NCI-H2029 (cell line): Measurements from ENCODE around the gene MARCHF10.

Experiments
- DNase-seq: peaks from one replicate; lab custom pipeline; 2025; lab: John Stamatoyannopoulos, UW

Gene MARCHF10

DNA sequence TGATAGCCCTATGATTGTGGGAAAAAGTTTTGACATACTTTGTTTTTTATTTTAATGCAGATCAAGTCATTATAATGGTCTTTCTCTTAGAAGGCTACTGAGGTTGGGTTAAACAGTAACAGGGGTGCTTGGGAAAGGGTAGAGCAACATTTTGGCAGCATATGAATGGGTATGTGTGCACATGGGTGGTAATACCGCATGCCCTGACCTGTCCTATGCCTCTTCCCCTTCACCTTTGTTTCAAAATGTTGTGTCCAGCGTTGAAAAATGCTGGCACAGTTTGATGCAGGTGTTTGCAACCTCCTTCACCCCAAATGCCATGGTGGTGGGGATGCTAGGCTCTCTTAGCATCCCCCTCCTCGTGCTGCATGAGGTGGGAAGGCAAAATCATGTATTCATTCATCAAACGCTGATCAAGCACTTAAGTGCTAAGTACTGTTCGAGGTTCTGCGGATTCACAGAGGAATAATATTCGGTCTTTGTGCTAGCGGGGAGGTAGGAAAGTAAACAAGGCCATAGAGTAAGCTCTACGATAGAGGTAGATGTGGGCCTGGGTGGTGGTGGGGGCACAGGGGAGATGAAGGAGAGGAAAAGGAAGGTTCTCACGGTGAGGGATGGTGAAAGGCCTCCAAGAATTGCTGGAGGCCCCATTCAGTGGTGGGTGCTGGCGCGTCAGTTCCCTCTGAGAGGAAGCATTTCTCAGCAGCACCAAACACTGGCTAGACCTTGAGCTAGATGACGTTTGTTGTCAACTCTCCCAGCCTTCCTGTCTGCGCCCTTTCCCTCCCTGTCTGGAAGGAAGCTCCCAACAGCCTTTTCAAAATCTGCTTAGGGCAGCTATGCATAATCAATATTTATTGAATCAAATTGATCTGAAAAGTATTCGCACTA, 13.3 kb upstream of the MARCHF10 start:
- DNase-seq, result no peak

DNA sequence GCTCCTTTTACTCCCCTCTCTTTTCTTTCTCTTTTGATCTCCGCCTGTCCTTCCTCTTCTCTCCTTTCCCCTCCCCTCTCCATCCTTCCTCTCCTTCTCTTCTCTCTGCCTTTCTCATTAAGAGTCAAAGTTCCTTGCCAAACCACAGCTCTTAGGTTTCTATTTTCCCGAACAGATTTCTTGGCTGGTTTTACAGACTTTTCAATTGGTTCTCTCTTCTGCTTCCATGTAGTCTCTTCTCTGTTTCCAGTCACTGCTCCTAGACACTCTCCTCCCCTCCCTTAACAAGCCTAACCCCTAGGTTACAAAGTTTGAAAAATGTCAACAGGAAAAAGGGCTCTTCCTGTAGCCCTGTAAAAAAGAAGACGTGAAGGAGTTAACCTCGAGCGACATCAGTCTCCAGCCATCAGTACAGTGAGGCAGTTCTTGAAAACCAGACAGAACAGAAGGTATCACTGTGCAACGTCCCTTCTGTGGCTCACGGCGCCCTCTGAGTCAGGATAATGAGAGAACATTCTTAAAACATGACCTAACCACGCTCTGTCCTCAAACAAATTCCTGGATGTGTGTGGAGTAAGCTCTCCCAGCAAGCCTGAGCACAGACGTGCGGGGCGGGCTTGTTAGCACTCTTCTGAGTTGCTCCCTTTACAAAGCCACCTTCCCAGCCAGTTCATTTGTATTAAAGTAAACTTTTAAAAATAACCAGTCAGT, 11.6 kb upstream of the MARCHF10 start:
- DNase-seq, result no peak

- DNase-seq, result no peak
Measured at GRCh38 chr17:62818526-62818925, 10.4 kb upstream of the MARCHF10 start.

- no peak for DNase-seq
Measured at GRCh38 chr17:62816282-62816839, 8.2 kb upstream of the MARCHF10 start.

- no peak for DNase-seq
Measured at GRCh38 chr17:62809656-62810055, 1.5 kb upstream of the MARCHF10 start.

- no peak for DNase-seq
Measured at GRCh38 chr17:62808576-62808970, 459 bp upstream of the MARCHF10 start.

DNA sequence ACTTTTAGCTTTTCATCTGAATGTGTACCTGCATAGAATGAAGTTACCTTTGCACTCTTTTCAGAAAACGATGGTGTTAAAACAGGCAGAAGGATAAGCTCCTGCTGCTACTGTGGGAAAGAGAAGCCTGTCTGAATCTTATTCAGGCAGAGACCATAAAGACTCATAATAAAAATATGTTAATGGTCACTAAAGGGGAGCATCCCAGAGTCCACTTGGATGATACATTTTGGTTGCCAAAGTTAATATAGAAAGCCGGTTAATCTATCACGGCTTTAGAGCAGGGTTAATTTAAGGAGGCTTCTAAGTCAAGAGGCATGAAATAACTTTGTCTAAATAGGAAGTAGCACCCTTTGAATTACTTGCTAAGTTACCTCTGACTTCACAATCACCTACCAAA, 2.9 kb downstream of the MARCHF10 start:
- DNase-seq, result no peak

DNA sequence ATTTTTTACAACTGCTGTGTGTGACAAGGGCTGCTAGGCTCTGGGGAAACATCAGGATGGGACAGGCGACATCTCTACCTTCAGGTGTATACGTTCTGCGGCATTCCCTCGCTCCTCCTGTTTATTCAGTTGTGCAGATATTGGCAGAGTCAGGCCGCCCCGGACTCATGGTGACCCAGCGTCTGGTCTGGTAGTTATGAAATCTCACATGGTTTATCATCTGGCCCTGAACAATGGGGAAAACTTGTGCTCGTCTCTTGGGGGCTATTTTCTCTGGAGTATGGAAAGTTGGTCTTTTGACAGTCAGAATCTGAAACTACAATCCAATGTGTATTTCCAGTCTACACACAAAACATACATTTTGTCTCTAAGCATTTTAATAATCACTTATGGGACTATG, 3.3 kb downstream of the MARCHF10 start:
- no peak for DNase-seq

GRCh38 chr17:62804025-62804424, 4.1 kb downstream of the MARCHF10 start:
- no peak for DNase-seq

- peak; percentile 35 for DNase-seq
Measured at GRCh38 chr17:62802561-62803205, 5.4 kb downstream of the MARCHF10 start.

DNA sequence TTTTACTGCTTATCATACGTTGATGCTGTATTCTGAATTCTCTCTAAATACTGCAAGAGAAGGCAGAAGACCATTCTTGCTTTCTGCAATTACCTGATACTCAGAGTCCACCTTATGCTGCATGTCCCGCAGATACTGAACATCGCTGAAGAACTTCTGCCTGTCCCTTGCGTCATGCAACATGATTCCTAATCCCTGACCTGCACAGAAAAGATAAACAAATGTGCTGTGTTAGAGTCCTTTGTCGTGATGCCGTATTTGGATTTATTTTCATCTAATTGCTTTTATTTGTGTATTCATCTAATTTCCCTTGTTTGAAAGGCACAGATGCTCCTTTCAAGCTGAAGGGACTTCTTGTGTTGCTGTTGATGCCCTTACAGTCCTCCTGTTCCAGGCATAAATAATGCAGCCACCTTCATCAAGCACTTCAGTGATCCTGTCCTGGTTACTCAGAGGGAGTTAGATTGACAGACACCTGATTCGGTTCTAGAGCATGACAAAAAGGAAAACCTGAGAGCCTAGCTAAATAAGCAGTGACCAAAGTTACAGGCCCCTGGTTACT, 6.5 kb downstream of the MARCHF10 start:
- DNase-seq, result peak; percentile 30

GRCh38 chr17:62800585-62800984, 7.5 kb downstream of the MARCHF10 start:
- DNase-seq, result peak; percentile 20

GRCh38 chr17:62797959-62798358, 10.2 kb downstream of the MARCHF10 start:
- DNase-seq, result no peak

DNA sequence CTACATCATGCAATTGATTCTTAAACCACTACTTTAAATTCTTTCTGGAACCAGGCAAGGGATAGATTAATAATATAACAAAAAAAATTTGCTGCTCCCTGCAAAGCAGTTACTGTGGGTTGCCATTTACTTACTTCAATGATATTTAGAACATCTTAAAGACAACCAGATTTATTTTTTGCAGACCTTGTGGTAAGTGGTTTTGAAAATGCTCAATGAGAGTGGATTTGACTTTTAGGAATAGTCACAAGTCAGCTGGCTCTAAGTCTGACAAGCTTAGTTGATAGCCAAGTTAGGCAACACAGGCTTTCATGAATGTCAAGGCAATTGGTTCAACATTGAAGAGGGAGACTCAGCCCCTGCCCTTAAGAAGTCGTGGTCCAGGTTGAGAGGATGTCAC, 11.8 kb downstream of the MARCHF10 start:
- no peak for DNase-seq

DNA sequence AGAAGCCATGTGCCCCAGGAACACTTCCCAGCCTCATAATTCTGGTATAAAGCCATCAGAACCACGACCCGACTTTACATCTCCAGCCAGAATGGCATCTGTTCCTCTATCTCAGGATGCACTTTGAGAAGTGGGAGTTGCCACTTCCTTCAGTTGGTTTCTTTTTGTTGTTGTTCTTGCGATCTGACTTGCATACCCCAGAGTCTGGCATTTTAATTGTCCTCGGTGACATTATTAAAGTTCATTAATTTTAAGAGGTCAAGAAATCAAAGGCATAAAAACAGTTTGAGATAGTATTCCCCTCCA, 13.5 kb downstream of the MARCHF10 start:
- no peak for DNase-seq

DNA sequence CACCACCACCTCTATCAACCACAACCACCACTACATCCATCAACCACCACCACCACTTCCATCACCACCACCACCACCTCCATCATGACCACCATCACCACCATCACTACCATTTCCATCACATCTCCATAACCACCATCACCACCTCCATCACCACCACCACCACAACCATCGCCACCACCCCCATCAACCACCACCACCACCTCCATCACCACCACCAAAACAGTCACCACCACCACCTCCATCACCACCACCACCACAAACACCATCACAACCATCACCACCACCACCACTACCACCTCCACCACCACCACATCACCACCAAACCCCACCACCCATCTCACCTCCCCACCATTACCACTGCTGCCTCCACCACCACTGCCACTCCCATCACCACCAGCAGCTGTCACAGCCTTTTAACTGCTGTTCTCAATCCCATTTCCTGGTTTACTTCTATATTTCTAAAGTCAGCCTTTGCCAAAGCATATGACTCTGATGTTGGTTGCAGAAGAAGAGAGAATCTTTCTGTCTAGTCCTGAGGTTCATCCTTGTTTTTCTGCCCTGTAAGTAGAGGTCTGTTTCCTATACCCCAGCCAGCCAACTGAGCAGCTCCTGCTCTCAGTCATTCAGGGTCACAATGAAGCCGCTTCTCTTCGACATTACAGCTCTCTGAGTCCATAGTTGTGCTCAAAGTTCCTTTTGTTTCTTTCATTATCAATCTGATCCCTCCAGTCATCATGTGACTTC, 14.0 kb downstream of the MARCHF10 start:
- no peak for DNase-seq

DNA sequence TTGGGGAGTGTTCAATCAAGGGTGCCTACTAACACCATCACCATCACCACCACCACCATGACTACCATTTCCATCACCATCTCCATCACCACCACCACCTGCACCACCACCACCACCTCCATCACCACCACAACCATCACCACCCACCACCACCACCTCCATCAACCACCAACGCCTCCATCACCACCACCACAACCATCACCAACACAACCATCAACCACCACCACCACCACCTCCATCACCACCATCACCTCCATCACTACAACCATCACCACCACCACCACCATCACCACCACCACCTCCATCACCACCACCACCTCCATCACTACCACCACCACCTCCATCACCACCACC, 15.7 kb downstream of the MARCHF10 start:
- no peak for DNase-seq

GRCh38 chr17:62791767-62792446, 16.2 kb downstream of the MARCHF10 start:
- DNase-seq, result peak; percentile 44

- DNase-seq, result no peak
Measured at GRCh38 chr17:62791235-62791734, 16.8 kb downstream of the MARCHF10 start.

DNA sequence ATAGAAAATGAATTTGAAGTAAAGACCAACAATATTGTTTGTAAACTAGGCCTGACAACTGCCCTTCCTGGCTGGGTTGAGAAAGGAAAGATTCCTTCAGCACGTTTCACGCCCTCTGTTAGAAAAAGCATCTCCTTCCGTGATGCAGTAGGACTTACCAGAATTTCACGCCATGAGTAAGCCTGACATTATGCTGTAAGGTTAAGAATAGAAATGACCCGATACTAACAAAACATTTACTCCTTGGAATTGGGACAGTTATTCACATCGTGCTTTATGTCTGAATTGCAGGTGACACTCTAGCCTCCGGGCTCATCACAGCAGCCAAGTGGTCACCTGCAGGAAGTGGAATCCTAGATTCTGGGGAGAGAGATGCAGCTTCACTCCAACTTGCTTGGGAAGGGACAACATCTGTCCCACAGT, 17.5 kb downstream of the MARCHF10 start:
- peak; percentile 46 for DNase-seq

DNA sequence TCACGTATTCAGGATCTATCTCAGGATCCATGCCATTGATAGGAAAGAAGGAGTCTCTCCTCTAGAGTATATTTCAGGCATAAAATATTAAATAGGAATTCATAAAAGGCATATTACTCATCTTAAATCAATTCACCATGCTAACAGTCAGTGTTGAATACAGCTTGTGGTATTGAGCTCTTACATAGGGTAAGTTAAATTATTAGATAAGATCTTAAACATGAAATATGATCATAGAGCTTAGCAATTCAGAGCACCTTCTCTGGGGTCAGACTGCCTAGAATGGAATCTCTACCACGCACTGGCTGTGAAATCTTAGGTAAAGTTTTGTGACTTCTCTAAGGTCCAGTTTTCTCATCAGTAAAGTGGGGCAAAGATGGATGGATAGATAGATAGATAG, 20.7 kb downstream of the MARCHF10 start:
- DNase-seq, result no peak
